ENCODE measurements around the gene TIFAB.

DNA sequence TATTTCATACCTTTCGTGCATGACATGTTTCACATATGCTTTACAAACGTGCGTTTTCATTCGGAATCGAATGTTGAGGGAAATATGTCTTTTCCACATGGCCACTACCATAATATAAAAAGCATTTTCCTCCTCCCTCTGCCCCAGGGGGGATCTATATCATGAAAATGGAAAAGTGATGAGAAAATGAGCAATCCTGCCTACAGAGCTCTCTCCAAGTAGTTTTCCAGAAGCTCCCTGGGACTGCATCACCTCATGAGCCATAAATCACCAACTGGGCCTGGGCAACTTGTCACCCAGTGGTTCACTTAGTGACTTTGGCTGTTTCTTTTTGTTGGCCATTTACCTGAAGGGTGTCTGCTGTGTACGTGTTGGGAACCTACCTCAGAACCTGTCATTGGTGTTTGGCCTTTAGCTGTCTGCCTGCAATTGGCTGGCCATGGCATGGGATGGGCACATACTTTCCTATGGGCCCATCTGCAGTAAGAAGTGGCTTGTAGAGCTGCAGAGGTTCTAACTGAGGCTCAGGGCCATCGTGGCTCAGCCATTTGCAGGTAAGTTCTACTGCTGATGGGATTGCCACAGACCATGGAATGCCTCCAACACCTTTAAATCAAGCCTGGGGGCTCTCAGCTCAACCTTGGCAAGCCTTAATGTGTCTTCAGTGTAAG, 9.5 kb upstream of the TIFAB start:
- TF ChIP-seq, protein P1, sequence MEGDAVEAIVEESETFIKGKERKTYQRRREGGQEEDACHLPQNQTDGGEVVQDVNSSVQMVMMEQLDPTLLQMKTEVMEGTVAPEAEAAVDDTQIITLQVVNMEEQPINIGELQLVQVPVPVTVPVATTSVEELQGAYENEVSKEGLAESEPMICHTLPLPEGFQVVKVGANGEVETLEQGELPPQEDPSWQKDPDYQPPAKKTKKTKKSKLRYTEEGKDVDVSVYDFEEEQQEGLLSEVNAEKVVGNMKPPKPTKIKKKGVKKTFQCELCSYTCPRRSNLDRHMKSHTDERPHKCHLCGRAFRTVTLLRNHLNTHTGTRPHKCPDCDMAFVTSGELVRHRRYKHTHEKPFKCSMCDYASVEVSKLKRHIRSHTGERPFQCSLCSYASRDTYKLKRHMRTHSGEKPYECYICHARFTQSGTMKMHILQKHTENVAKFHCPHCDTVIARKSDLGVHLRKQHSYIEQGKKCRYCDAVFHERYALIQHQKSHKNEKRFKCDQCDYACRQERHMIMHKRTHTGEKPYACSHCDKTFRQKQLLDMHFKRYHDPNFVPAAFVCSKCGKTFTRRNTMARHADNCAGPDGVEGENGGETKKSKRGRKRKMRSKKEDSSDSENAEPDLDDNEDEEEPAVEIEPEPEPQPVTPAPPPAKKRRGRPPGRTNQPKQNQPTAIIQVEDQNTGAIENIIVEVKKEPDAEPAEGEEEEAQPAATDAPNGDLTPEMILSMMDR (conservative IDR thresholded peaks at IDR 0.05; ENCODE audit: low read depth, low read length), result no peak
- no peak for TF ChIP-seq EZH2phosphoT487 (IDR thresholded peaks at IDR 0.05; ENCODE audit: borderline replicate concordance, low read length)
